GM19099 (cell line): ENCODE data around the gene NAMPT.

Experiments
- POLR2A ChIP-seq: IDR thresholded peaks from 3 replicates; pipeline ENCODE4 v1.6.1; 2011; ENCODE audit warnings: low read depth; ENCODE audit not compliant: insufficient read length; ENCODE audit errors: extremely low read depth

The NAMPT gene

GRCh38 chr7:106282852-106283251, 1.9 kb downstream of the NAMPT start:
- TF ChIP-seq POLR2A = no peak

GRCh38 chr7:106282390-106282789, 2.4 kb downstream of the NAMPT start:
- no peak for TF ChIP-seq POLR2A

DNA sequence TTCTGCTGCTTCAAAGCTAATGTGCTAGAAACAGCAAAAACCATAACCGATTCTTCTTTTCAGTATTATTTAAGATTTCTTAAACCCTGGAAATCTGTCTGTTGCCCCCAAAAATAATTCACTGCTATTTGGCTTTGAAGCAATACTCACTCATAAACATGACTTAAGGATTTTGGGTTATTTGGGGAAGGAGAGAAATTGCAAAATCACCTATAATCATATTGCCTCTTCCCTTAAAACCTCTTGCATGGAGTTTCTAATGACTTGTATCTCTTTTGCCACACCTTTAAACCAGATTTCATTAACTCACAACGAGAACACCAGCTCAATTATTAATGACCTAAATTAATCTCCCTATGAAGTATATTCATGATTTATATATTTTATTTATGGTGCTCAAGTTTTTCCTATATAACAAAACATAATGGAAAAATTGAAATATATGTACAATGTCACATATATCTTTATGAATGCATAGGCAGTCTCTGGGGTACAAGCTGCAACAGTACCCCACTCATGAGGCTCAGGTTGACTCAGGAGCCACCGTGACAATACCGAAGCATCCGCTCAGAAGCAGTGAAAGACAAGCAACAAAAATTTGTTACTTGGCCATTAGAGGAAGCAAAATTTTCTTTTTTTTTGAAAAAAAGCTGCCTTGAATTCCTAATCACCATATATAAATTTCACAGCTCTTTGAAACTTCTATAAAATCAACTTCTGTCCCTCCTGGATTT, 3.0 kb downstream of the NAMPT start:
- no peak for TF ChIP-seq POLR2A

- no peak for TF ChIP-seq POLR2A
These were observed 3.7 kb downstream of the NAMPT start for GRCh38 chr7:106281127-106281526.

DNA sequence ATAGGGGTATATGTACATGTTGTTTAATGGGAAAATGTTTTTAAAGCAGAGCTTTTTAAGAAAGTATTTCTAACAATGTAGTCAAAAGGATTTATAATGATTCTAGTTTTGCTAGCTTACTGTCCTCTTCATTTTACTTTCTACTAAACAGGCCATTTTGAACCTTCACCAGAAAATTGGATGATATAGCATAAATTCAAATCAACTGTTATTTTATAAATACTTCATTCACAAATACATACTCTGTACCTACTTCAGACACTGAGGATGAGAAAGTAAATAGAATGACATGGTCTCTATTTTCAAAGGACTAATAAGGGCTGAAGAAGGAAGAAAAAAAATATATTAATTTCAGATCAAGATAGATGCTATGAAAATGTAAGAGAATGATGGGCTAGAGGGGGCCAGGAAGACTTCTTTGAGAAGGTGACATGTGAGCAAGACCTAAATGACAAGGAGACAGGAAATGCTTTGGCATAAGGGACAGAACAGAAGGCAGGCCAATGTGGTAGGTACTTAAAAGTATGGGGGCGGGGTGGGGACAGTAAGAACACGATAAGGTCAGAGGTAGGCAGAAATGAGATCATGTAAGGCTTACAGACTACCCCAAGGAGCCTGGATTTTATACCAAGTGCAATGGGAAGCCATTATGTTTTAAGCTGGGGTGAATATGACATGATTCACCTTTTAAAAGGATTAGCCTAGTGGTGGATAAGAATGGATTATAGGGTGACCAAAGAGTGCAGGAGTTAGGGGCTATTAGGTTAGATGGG, 5.2 kb downstream of the NAMPT start:
- no peak for TF ChIP-seq POLR2A

DNA sequence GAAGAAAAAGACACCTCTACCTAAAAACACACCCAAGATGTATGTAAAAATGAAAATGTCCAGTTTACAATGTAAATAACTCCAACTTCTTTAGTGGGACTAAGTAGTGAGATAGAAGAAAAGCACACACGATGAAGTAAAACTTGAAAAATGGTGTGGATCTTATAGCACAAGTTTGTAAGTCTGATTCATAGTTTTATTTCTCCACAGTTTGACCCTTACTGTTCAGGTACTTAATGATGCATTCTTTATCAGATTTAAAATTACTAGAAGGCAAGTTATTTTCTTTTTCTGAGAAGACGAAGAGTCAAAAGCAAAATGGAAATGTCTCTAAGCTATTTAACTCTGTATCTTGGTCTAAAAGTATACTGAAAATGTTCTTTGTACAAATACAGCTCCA, 6.1 kb downstream of the NAMPT start:
- no peak for TF ChIP-seq POLR2A

- no peak for TF ChIP-seq POLR2A
These were observed 6.8 kb downstream of the NAMPT start for GRCh38 chr7:106277976-106278375.

GRCh38 chr7:106276513-106276912, 8.3 kb downstream of the NAMPT start:
- no peak for TF ChIP-seq POLR2A

GRCh38 chr7:106273009-106273668, 11.6 kb downstream of the NAMPT start:
- TF ChIP-seq POLR2A = no peak

DNA sequence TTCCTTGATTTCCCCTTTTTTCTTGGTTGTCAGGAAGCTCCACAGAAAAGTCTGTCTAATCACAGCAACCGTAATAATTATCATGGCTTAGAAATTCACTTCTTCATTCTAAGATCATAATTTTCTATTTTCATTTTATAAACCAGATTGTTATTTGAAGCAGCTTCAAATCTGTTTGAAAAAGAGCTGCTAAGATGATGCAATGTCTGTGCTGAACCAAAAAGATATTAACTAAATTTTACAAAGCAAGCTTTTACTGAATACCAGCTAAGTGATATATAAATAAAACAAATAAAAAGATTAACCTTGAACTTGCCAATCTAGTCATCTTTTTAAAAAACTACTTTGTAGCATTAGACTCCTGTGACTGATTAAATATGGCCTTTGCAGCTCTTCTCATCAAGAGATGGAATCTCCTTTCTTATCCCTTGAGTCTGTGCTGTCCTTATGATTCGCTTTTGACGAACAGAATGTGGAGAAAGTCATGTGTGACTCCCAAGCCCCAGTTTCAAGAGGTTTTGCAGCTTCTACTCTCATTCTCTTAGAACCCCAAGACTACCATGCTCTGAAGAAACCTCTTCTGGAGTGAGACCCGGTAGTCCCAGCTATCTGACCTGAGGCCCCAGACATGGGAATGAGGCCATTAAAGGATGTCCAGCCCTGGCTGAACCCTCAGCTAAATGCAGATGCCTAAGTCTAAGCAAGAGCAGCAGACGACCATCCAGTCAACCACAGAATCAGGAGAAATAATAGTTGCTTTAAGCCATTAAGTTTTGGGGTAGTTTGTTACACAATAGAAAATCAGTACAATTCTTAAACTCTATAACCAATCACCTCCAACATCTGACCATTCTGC, 14.4 kb downstream of the NAMPT start:
- no peak for TF ChIP-seq POLR2A

GRCh38 chr7:106269254-106269961, 15.4 kb downstream of the NAMPT start:
- TF ChIP-seq POLR2A = no peak

DNA sequence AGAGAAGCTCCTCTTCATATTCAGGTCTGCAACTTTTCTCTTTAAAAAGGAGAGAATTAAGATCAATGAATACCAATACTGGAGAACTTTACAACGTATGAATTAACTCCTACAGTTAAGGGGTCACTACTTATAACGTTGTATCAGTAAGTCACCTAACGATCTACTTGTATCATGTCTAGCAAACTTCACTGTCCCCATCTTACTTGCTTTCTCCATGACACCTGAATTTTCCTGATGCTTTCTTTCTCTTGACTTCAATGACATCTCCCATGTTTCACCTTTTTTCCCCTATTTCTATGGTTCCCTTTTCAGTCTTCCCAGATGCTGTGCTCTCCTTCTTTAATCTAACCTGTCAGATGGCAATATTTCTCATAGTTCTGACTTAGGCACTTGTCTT, 19.6 kb downstream of the NAMPT start:
- TF ChIP-seq POLR2A = no peak

GRCh38 chr7:106262221-106262881, 22.4 kb downstream of the NAMPT start:
- TF ChIP-seq POLR2A = no peak

DNA sequence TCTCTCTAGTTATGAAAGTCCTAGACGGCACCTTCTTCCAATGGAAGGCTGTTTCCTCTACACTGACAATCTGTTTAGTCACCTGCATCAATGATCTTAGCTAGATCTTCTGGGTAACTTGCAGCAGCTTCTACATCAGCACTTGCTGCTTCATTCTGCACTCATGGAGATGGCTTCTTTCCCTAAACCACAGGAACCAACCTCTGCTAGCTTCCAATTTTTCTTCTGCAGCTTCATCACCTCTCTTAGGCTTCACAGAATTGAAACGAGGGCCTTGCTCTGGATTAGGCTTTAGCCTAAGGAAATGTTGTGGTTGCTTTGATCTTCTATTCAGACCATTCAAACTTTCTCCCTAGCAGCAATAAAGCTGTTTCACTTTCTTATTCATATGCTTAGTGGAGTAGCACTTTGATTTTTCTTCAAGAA, 24.6 kb downstream of the NAMPT start:
- TF ChIP-seq POLR2A = no peak

GRCh38 chr7:106258789-106259188, 26.0 kb downstream of the NAMPT start:
- TF ChIP-seq POLR2A = no peak
